Activated CD4-positive, CD25-positive, alpha-beta regulatory T cell treated with anti-CD3 and anti-CD28 coated beads, Interleukin-2, amount 50 U/mL, for 72 hours (primary cell): ENCODE data around the gene INKA1.
"Not testable (repeated sequence)": the region's sequence is repeated elsewhere in the genome, so short reads cannot be mapped to it uniquely, and the experiment has no call there.

Source experiments
- DNase-seq: peaks from one replicate; pipeline ENCODE4 v3.0.0; 2021

The INKA1 gene

GRCh38 chr3:49813497-49814174, 10.6 kb downstream of the INKA1 start, which contains the start of gene UBA7:
Gene UBA7, minus strand, starts transcription at chr3:49813953. Its CDS starts 166 bp downstream, at chr3:49813787.
- DNase-seq, result peak; percentile 51

GRCh38 chr3:49823131-49823530, 20.1 kb downstream of the INKA1 start:
- DNase-seq, result not testable (repeated sequence)

- DNase-seq, result no peak
Observed at GRCh38 chr3:49826016-49826415, 23.0 kb downstream of the INKA1 start.

GRCh38 chr3:49831341-49831740, 28.3 kb downstream of the INKA1 start:
- DNase-seq, result no peak

GRCh38 chr3:49839193-49839809, 36.2 kb downstream of the INKA1 start:
- peak; percentile 77 for DNase-seq

- DNase-seq, result no peak
Observed at GRCh38 chr3:49840388-49840787, 37.3 kb downstream of the INKA1 start.

- no peak for DNase-seq
Observed at GRCh38 chr3:49841126-49841696, 38.1 kb downstream of the INKA1 start.

GRCh38 chr3:49841806-49842205, 38.7 kb downstream of the INKA1 start:
- no peak for DNase-seq

- no peak for DNase-seq
Observed at GRCh38 chr3:49842843-49843517, 39.9 kb downstream of the INKA1 start.

- no peak for DNase-seq
Observed at GRCh38 chr3:49844464-49845183, 41.6 kb downstream of the INKA1 start.

- DNase-seq, result no peak
Observed at GRCh38 chr3:49845694-49846093, 42.6 kb downstream of the INKA1 start.
